HepG2 (cell line): ENCODE results near the gene SLC44A4. TPM values are rescaled to one million over a fixed set of nuclear protein-coding genes. Genes with fewer than 3 reads are reported as not detected.
A peak's percentile ranks its signal among the peaks of the same experiment; 100 is the strongest.

Source experiments
- FOXO1 ChIP-seq: sonication (generic); formaldehyde crosslinking; IDR thresholded peaks from 2 replicates; pipeline ENCODE4 v1.4.0; 2020; ENCODE audit warnings: missing genetic modification reagents
- HOXD1 ChIP-seq: sonication (generic); formaldehyde crosslinking; IDR thresholded peaks from 2 replicates; pipeline ENCODE4 v1.5.0; 2020; ENCODE audit warnings: missing genetic modification reagents
- ISL2 ChIP-seq: sonication (generic); formaldehyde crosslinking; IDR thresholded peaks from 2 replicates; pipeline ENCODE4 v1.5.0; 2020; ENCODE audit warnings: missing genetic modification reagents
- KLF11 ChIP-seq: IDR thresholded peaks from 2 replicates; pipeline ENCODE4 v1.6.1; 2016; ENCODE audit warnings: missing compliant biosample characterization
- NFKB2 ChIP-seq: sonication (generic); formaldehyde crosslinking; IDR thresholded peaks from 2 replicates; pipeline ENCODE4 v1.4.0; 2020; ENCODE audit warnings: missing genetic modification reagents, borderline replicate concordance
- RCOR2 ChIP-seq: IDR thresholded peaks from 2 replicates; pipeline ENCODE4 v1.6.1; 2016; ENCODE audit warnings: missing biosample characterization, missing genetic modification reagents
- RFX5 ChIP-seq: IDR thresholded peaks from 2 replicates; pipeline ENCODE4 v1.6.1; 2011; ENCODE audit warnings: low read depth, low read length, improper control_type of control experiment
- ZFP62 ChIP-seq: sonication (generic); formaldehyde crosslinking; IDR thresholded peaks from 2 replicates; pipeline ENCODE4 v1.4.0; 2020; ENCODE audit warnings: missing genetic modification reagents
- ZNF143 ChIP-seq: sonication (generic); formaldehyde crosslinking; IDR thresholded peaks from 2 replicates; pipeline ENCODE4 v1.4.0; 2020; ENCODE audit warnings: missing genetic modification reagents
- ZNF543 ChIP-seq: sonication (generic); formaldehyde crosslinking; IDR thresholded peaks from 2 replicates; pipeline ENCODE4 v1.4.0; 2020; ENCODE audit warnings: mild to moderate bottlenecking, missing genetic modification reagents
- ZNF563 ChIP-seq: sonication (generic); formaldehyde crosslinking; IDR thresholded peaks from 2 replicates; pipeline ENCODE4 v1.8.0; 2022; ENCODE audit warnings: mild to moderate bottlenecking, moderate library complexity, missing genetic modification reagents
- ZNF766 ChIP-seq: sonication (generic); formaldehyde crosslinking; IDR thresholded peaks from 2 replicates; pipeline ENCODE4 v1.5.0; 2020; ENCODE audit warnings: missing genetic modification reagents, borderline replicate concordance
- ZNF891 ChIP-seq: sonication (generic); formaldehyde crosslinking; IDR thresholded peaks from 2 replicates; pipeline ENCODE4 v1.5.0; 2020; ENCODE audit warnings: mild to moderate bottlenecking, missing genetic modification reagents
- ZSCAN31 ChIP-seq: sonication (generic); formaldehyde crosslinking; IDR thresholded peaks from 2 replicates; pipeline ENCODE4 v1.5.0; 2020; ENCODE audit warnings: low read depth, mild to moderate bottlenecking, missing genetic modification reagents
- polyA plus RNA-seq, 8 experiments: library from polyadenylated mRNA; depleted of rRNA in 3 of 8; stranded (reverse) in 7 of 8; unstranded in 1 of 8; fragments of >200 nt; fragmentation: Illumina TruSeq in 4 of 8; extraction: Trizol in 4 of 8; gene quantifications; 2 replicates each; pipeline versions ENCODE4 v1.2.1 to v1.2.3, GENCODE V29; 2011 to 2016; ENCODE audit warnings: low read depth in 4 of 8, missing spikeins in 1 of 8, mixed read lengths in 1 of 8; ENCODE audit not compliant: insufficient read depth in 1 of 8
- total RNA-seq, 5 experiments: library from RNA; depleted of rRNA; stranded (reverse); fragments of >200 nt; fragmentation: Illumina TruSeq; extraction: Trizol; gene quantifications; 2 replicates each; pipeline ENCODE4 v1.2.3, GENCODE V29; 2016; ENCODE audit warnings: low read depth in 1 of 5
- TF ChIP-seq, protein P1 (sequence below): sonication (generic); formaldehyde crosslinking; IDR thresholded peaks from 2 replicates; pipeline ENCODE4 v1.4.0; 2020; ENCODE audit warnings: missing genetic modification reagents, low read depth, mild to moderate bottlenecking, borderline replicate concordance
- TF ChIP-seq, protein P2 (sequence below): sonication (generic); formaldehyde crosslinking; IDR thresholded peaks from 2 replicates; pipeline ENCODE4 v1.4.0; 2020; ENCODE audit warnings: missing genetic modification reagents; ENCODE audit errors: not compliant biosample characterization
- TF ChIP-seq, protein P3 (sequence below): sonication (generic); formaldehyde crosslinking; IDR thresholded peaks from 2 replicates; pipeline ENCODE4 v1.4.0; 2020; ENCODE audit warnings: missing genetic modification reagents, borderline replicate concordance
- TF ChIP-seq, protein P4 (sequence below): sonication (generic); formaldehyde crosslinking; IDR thresholded peaks from 2 replicates; pipeline ENCODE4 v1.4.0; 2020; ENCODE audit warnings: missing genetic modification reagents
- TF ChIP-seq, protein P5 (sequence below): sonication (generic); formaldehyde crosslinking; IDR thresholded peaks from 2 replicates; pipeline ENCODE4 v1.4.0; 2020; ENCODE audit warnings: missing genetic modification reagents
- TF ChIP-seq, protein P6 (sequence below): sonication (generic); formaldehyde crosslinking; IDR thresholded peaks from 2 replicates; pipeline ENCODE4 v1.8.1; 2023; ENCODE audit warnings: missing genetic modification reagents, mild to moderate bottlenecking, borderline replicate concordance

The SLC44A4 gene
- total and polyA plus RNA-seq, 2 of the 13 experiments (the other 11 are each of a cell fraction or from before 2014, with no cell fraction given), result 3.5 to 5.9 TPM

DNA sequence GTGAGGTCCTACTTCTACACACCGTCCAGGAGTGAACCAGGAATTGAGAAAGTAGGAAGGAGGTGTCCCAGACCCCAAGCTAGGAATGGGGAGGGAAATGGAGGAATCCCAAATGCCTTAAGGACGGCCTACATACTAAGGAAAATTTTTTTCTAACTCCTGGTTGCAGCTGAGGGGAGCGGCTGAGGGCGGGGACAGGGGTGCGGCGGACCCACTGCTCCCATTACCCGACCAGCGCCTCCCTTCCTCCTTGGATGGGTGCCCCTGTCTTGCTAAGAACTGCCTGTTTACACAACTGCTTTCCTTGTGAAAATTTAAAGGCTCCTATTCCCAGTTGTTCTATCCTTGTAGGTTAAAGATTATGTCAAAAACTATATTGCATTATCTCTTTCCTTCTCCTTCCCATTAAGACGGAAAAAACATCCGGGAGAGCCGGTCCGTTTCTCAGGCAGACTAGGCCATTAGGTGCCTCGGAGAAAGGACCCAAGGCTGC, 52.0 kb downstream of the SLC44A4 start (continued):
- TF ChIP-seq, protein P1, sequence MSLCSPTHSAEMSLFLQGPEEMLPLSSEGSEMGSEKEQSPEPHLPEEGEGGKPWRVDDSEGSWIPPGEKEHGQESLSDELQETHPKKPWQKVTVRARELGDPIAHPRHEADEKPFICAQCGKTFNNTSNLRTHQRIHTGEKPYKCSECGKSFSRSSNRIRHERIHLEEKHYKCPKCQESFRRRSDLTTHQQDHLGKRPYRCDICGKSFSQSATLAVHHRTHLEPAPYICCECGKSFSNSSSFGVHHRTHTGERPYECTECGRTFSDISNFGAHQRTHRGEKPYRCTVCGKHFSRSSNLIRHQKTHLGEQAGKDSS (CRISPR knock-in tag), result no peak
- peak; percentile 11; the same call in 1 of the 2 replicates for TF ChIP-seq ISL2 (CRISPR knock-in tag)
- TF ChIP-seq ZFP62 (CRISPR knock-in tag), result no peak
- TF ChIP-seq, protein P2, sequence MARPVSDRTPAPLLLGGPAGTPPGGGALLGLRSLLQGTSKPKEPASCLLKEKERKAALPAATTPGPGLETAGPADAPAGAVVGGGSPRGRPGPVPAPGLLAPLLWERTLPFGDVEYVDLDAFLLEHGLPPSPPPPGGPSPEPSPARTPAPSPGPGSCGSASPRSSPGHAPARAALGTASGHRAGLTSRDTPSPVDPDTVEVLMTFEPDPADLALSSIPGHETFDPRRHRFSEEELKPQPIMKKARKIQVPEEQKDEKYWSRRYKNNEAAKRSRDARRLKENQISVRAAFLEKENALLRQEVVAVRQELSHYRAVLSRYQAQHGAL (CRISPR knock-in tag), result no peak
- no peak for TF ChIP-seq NFKB2 (CRISPR knock-in tag)
- no peak for TF ChIP-seq ZNF891
- TF ChIP-seq, protein P3, sequence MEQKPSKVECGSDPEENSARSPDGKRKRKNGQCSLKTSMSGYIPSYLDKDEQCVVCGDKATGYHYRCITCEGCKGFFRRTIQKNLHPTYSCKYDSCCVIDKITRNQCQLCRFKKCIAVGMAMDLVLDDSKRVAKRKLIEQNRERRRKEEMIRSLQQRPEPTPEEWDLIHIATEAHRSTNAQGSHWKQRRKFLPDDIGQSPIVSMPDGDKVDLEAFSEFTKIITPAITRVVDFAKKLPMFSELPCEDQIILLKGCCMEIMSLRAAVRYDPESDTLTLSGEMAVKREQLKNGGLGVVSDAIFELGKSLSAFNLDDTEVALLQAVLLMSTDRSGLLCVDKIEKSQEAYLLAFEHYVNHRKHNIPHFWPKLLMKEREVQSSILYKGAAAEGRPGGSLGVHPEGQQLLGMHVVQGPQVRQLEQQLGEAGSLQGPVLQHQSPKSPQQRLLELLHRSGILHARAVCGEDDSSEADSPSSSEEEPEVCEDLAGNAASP, result no peak
- TF ChIP-seq ZNF766, result 0 out of 2 replicates have a peak, but pooled peaks have one; percentile 39
- TF ChIP-seq ZSCAN31 (CRISPR knock-in tag), result 0 out of 2 replicates have a peak, but pooled peaks have one; percentile 19
- TF ChIP-seq RFX5, result no peak
- TF ChIP-seq, protein P4, sequence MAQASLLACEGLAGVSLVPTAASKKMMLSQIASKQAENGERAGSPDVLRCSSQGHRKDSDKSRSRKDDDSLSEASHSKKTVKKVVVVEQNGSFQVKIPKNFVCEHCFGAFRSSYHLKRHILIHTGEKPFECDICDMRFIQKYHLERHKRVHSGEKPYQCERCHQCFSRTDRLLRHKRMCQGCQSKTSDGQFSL (CRISPR knock-in tag), result 0 out of 2 replicates have a peak, but pooled peaks have one; percentile 55
- TF ChIP-seq HOXD1, result 0 out of 2 replicates have a peak, but pooled peaks have one; percentile 44
- 0 out of 2 replicates have a peak, but pooled peaks have one; percentile 1 for TF ChIP-seq FOXO1 (CRISPR knock-in tag)
- TF ChIP-seq RCOR2 (CRISPR knock-in tag), result peak; percentile 69; the same call in 1 of the 2 replicates
- 0 out of 2 replicates have a peak, but pooled peaks have one; percentile 9 for TF ChIP-seq ZNF563 (CRISPR knock-in tag)
- TF ChIP-seq, protein P5, sequence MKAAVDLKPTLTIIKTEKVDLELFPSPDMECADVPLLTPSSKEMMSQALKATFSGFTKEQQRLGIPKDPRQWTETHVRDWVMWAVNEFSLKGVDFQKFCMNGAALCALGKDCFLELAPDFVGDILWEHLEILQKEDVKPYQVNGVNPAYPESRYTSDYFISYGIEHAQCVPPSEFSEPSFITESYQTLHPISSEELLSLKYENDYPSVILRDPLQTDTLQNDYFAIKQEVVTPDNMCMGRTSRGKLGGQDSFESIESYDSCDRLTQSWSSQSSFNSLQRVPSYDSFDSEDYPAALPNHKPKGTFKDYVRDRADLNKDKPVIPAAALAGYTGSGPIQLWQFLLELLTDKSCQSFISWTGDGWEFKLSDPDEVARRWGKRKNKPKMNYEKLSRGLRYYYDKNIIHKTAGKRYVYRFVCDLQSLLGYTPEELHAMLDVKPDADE (CRISPR knock-in tag), result 0 out of 2 replicates have a peak, but pooled peaks have one; percentile 54
- no peak for TF ChIP-seq ZNF543 (CRISPR knock-in tag)
- TF ChIP-seq, protein P6, sequence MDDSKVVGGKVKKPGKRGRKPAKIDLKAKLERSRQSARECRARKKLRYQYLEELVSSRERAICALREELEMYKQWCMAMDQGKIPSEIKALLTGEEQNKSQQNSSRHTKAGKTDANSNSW, result 0 out of 2 replicates have a peak, but pooled peaks have one; percentile 20
- peak; percentile 45; the same call in 1 of the 2 replicates for TF ChIP-seq ZNF143
- no peak for TF ChIP-seq KLF11
- TF ChIP-seq, all 625 proteins: peak for 27
